AG08396 (cell line): ENCODE results near the gene RPL3.

Experiments used
- DNase-seq: peaks from one replicate; pipeline ENCODE4 v3.0.0; 2012; ENCODE audit warnings: low spot score, mixed read lengths

RPL3 gene

GRCh38 chr22:39282645-39283321 is 36.6 kb downstream of the RPL3 start:
- no peak for DNase-seq

- DNase-seq: no peak
Observed at GRCh38 chr22:39281126-39281525, 38.3 kb downstream of the RPL3 start.

GRCh38 chr22:39280250-39280649 is 39.2 kb downstream of the RPL3 start:
- no peak for DNase-seq

- DNase-seq: no peak
Observed at GRCh38 chr22:39279170-39279850, 40.1 kb downstream of the RPL3 start.

GRCh38 chr22:39278040-39278439 is 41.4 kb downstream of the RPL3 start:
- peak; percentile 72 for DNase-seq

- peak; percentile 66 for DNase-seq
Observed at GRCh38 chr22:39277142-39277607, 42.2 kb downstream of the RPL3 start.

GRCh38 chr22:39276440-39277141 is 42.8 kb downstream of the RPL3 start:
- DNase-seq: no peak

- no peak for DNase-seq
Observed at GRCh38 chr22:39275814-39276439, 43.5 kb downstream of the RPL3 start.

- DNase-seq: no peak
Observed at GRCh38 chr22:39273950-39274887, 45.2 kb downstream of the RPL3 start.

- no peak for DNase-seq
Observed at GRCh38 chr22:39270792-39271191, 48.6 kb downstream of the RPL3 start.

- DNase-seq: no peak
Observed at GRCh38 chr22:39270280-39270679, 49.1 kb downstream of the RPL3 start.

GRCh38 chr22:39269095-39269790 is 50.2 kb downstream of the RPL3 start:
- no peak for DNase-seq

GRCh38 chr22:39268645-39269044 is 50.8 kb downstream of the RPL3 start:
- no peak for DNase-seq

- DNase-seq: no peak
Observed at GRCh38 chr22:39267974-39268373, 51.4 kb downstream of the RPL3 start.

- no peak for DNase-seq
Observed at GRCh38 chr22:39266398-39267030, 52.9 kb downstream of the RPL3 start.

- no peak for DNase-seq
Observed at GRCh38 chr22:39265143-39265886, 54.1 kb downstream of the RPL3 start.

- DNase-seq: no peak
Observed at GRCh38 chr22:39264349-39265038, 54.9 kb downstream of the RPL3 start.

- DNase-seq: no peak
Observed at GRCh38 chr22:39263626-39264348, 55.6 kb downstream of the RPL3 start.
